Measurements from ENCODE around the gene PTGES3.
"Not testable (repeated sequence)": the region's sequence is repeated elsewhere in the genome, so short reads cannot be mapped to it uniquely, and the experiment has no call there.

The PTGES3 gene

GRCh38 chr12:56688129-56688845, at the start of gene PTGES3:
Gene PTGES3 (minus strand): TSS chr12:56688284. CDS start chr12:56687999, 285 bp downstream.
- TF ChIP-seq CTCF (IDR thresholded peaks at IDR 0.05; ENCODE audit: poor library complexity, severe bottlenecking): no peak
- Histone ChIP-seq H3K9me3 (ENCODE audit: severe bottlenecking) (no peaks in the 10 kb centered on the region), H3K4me3 (ENCODE audit: severe bottlenecking) (peak within 1 kb of the TSS; percentile 65), H3K36me3 (ENCODE audit: low read depth) (peaks cover 35% of the 10 kb centered on the region), H3K27me3 (ENCODE audit: insufficient read depth, poor library complexity, severe bottlenecking) (no peaks in the 10 kb centered on the region), H3K4me1 (ENCODE audit: insufficient read depth, poor library complexity, severe bottlenecking) (peaks cover 9% of the 10 kb centered on the region), H3K27ac (ENCODE audit: poor library complexity, severe bottlenecking) (peak within 1 kb of the TSS; percentile 93)
- DNase-seq (ENCODE audit: low spot score): peak; percentile 97
- peak; percentile 85 for ATAC-seq (ENCODE audit: low read depth)

- Histone ChIP-seq H3K4me1 (ENCODE audit: insufficient read depth, poor library complexity, severe bottlenecking) (peaks cover 3% of the 10 kb centered on the region), H3K36me3 (ENCODE audit: low read depth) (peaks cover 57% of the 10 kb centered on the region), H3K27ac (ENCODE audit: poor library complexity, severe bottlenecking) (no peak overlapping the region), H3K9me3 (ENCODE audit: severe bottlenecking) (no peaks in the 10 kb centered on the region), H3K27me3 (ENCODE audit: insufficient read depth, poor library complexity, severe bottlenecking) (no peaks in the 10 kb centered on the region), H3K4me3 (ENCODE audit: severe bottlenecking) (no peak overlapping the region)
- DNase-seq (ENCODE audit: low spot score) (no peak), ATAC-seq (ENCODE audit: low read depth) (no peak)
- TF ChIP-seq CTCF (IDR thresholded peaks at IDR 0.05; ENCODE audit: poor library complexity, severe bottlenecking): no peak
These were observed 40.2 kb upstream of the PTGES3 start for GRCh38 chr12:56728139-56728861.

- H3K27me3 ChIP-seq (ENCODE audit: insufficient read depth, poor library complexity, severe bottlenecking); ATAC-seq (ENCODE audit: low read depth); DNase-seq (ENCODE audit: low spot score); H3K4me3 ChIP-seq (ENCODE audit: severe bottlenecking); H3K9me3 ChIP-seq (ENCODE audit: severe bottlenecking): not testable (repeated sequence)
- Histone ChIP-seq H3K36me3 (ENCODE audit: low read depth) (peaks cover 61% of the 10 kb centered on the region), H3K4me1 (ENCODE audit: insufficient read depth, poor library complexity, severe bottlenecking) (peaks cover 22% of the 10 kb centered on the region), H3K27ac (ENCODE audit: poor library complexity, severe bottlenecking) (peak overlapping the region; percentile 79)
These were observed 38.2 kb upstream of the PTGES3 start for GRCh38 chr12:56726196-56726675.

GRCh38 chr12:56725723-56726102, 37.6 kb upstream of the PTGES3 start:
- peak overlapping the region; percentile 79 for H3K27ac ChIP-seq (ENCODE audit: poor library complexity, severe bottlenecking)
- H3K9me3 ChIP-seq (ENCODE audit: severe bottlenecking): no peaks in the 10 kb centered on the region
- peak overlapping the region; percentile 74 for H3K4me3 ChIP-seq (ENCODE audit: severe bottlenecking)
- no peaks in the 10 kb centered on the region for H3K27me3 ChIP-seq (ENCODE audit: insufficient read depth, poor library complexity, severe bottlenecking)
- ATAC-seq (ENCODE audit: low read depth) (no peak), DNase-seq (ENCODE audit: low spot score) (no peak)
- H3K4me1 ChIP-seq (ENCODE audit: insufficient read depth, poor library complexity, severe bottlenecking): peaks cover 22% of the 10 kb centered on the region
- peaks cover 61% of the 10 kb centered on the region for H3K36me3 ChIP-seq (ENCODE audit: low read depth)
- TF ChIP-seq CTCF (IDR thresholded peaks at IDR 0.05; ENCODE audit: poor library complexity, severe bottlenecking): no peak

- peak within 1 kb of the TSS; percentile 74 for H3K4me3 ChIP-seq (ENCODE audit: severe bottlenecking)
- no peaks in the 10 kb centered on the region for H3K27me3 ChIP-seq (ENCODE audit: insufficient read depth, poor library complexity, severe bottlenecking)
- H3K4me1 ChIP-seq (ENCODE audit: insufficient read depth, poor library complexity, severe bottlenecking): peaks cover 22% of the 10 kb centered on the region
- no peak for TF ChIP-seq CTCF (IDR thresholded peaks at IDR 0.05; ENCODE audit: poor library complexity, severe bottlenecking)
- H3K27ac ChIP-seq (ENCODE audit: poor library complexity, severe bottlenecking): peak within 1 kb of the TSS; percentile 79
- H3K9me3 ChIP-seq (ENCODE audit: severe bottlenecking): no peaks in the 10 kb centered on the region
- DNase-seq (ENCODE audit: low spot score) (peak; percentile 97), ATAC-seq (ENCODE audit: low read depth) (peak; percentile 89)
- H3K36me3 ChIP-seq (ENCODE audit: low read depth): peaks cover 63% of the 10 kb centered on the region
These were observed 37.1 kb upstream of the PTGES3 start, which contains the start of gene NACA for GRCh38 chr12:56724972-56725722. Gene NACA (minus strand): TSS chr12:56725299. CDS start chr12:56724521, 778 bp downstream.
